Activated T-helper 1 cell treated with anti-CD3 and anti-CD28 coated beads, Interleukin-12 subunit alpha, Interleukin-12 subunit beta, Interleukin-2, Interleukin-4 antibody, amounts not matched to agents 30 ng/mL and 10 ng/mL and 1 ng/mL, durations not matched to agents 14 hours and 24 hours and 36 hours (primary cell): Measurements from ENCODE around the gene PICK1. TPM values are rescaled to one million over a fixed set of nuclear protein-coding genes. Genes with fewer than 3 reads are reported as not detected.
"Not testable (repeated sequence)": the region's sequence is repeated elsewhere in the genome, so short reads cannot be mapped to it uniquely, and the experiment has no call there.

Source experiments
- DNase-seq: peaks from one replicate; pipeline ENCODE4 v3.0.0; 2021; ENCODE audit warnings: low spot score
- H3K27ac Mint-ChIP-seq: one replicate; pipeline ENCODE4 v1.8.0; 2021; ENCODE audit warnings: mild to moderate bottlenecking, mixed read lengths
- H3K27me3 Mint-ChIP-seq: one replicate; pipeline ENCODE4 v1.8.0; 2022; ENCODE audit warnings: mild to moderate bottlenecking, moderate library complexity, mixed read lengths; ENCODE audit not compliant: insufficient read depth
- H3K36me3 Mint-ChIP-seq: one replicate; pipeline ENCODE4 v1.8.0; 2021; ENCODE audit warnings: low read depth, mixed read lengths
- H3K4me1 Mint-ChIP-seq: one replicate; pipeline ENCODE4 v1.8.0; 2021; ENCODE audit warnings: low read depth, mixed read lengths
- H3K4me3 Mint-ChIP-seq: one replicate; pipeline ENCODE4 v1.8.0; 2021; ENCODE audit warnings: mild to moderate bottlenecking, moderate library complexity, mixed read lengths
- H3K9me3 Mint-ChIP-seq: one replicate; pipeline ENCODE4 v1.8.0; 2021; ENCODE audit warnings: mixed read lengths
- intact Hi-C: fragments of 100-400 bp; cut with micrococcal nuclease; formaldehyde crosslinking; loops from one replicate; pipeline ENCODE4 v1.15.1; 2024
- total RNA-seq: library from RNA; stranded (reverse); gene quantifications from 2 replicates; pipeline ENCODE4 v1.2.3, GENCODE V29; 2022

PICK1 gene
- total RNA-seq, 1 donor from 2014 or later, result 12.0 TPM

DNA sequence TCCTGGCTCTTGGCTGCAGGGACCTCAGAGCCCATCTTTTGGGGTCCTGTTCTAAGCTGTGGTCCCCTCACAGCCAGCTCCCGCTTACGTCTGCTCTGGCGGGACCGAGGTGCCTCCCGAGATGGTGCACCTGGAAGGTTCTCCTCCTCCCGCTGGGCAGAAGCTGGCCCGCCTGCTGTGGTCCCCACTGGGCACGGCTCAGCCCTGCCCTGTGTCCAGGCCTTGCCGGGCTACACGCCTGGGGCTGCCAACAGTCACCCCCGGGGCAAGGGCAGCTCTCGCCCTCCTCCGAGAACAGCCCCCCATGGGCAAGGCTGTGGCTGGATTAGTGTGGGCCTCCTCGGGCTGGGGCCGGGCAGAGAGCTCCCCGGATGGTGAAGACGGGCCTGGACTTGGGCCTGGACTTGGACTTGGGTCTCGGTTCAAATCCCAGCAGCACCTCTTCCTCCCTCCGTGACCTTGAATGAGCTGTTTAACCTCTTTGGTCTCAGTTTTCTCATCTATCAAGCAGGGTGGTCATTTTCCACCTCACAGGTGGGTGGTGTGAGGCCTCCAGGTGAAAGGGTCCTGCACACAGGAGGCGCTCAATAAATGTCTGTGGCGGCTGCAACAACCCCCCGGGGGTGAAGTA is 52.3 kb downstream of the PICK1 start:
- DNase-seq, result no peak
- Mint-ChIP-seq H3K4me1 (peaks cover 5% of the 10 kb centered on the region), H3K9me3 (no peaks in the 10 kb centered on the region), H3K27ac (peak overlapping the region; percentile 44), H3K27me3 (no peaks in the 10 kb centered on the region), H3K36me3 (peaks cover 2% of the 10 kb centered on the region), H3K4me3 (no peak overlapping the region)
- intact Hi-C loops, result no loop called here

DNA sequence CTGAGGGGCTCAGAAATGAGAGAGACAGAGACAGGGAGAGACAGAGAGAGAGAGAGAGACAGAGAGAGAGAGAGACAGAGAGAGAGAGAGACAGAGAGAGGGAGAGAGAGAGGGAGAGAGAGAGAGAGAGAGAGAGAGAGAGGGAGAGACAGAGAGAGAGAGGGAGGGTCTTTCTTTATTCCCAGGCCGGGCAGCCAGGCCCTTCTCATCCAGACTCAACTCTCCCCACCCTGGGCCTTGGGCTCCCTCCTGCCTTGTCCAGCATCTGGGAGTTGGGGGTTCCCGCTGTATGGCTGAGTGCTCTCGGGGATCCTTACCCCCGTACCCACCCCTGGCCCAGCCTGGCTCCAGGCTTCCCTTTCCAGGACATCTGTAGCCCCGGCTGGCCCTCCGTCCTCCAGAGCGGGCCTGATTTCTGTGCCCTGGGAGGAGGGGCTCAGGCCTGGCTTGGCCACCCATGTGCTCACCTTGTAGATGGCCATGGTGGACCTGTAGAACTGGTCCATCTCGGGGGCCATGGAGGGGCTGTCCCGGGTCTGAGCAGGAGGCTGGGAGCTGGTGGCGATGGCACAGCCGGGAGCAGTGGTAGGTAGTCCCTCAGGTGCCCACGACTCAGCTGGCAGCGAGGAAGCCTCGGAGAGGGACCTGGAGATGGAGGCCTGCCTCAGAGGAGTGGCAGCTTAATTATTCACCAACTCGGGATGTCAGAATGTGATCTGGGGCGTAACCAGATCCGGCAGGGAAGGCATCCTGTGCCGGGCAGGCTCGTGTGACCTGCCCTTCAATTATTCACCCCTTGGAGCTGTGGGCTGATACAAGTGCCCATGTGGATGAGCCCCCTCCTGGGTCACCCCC is 53.0 kb downstream of the PICK1 start, which contains the start of gene BAIAP2L2:
Gene BAIAP2L2, minus strand, starts transcription at position 677 of the 855 bp plus-strand sequence. Its CDS starts 159 bp downstream, at position 518.
- no peaks in the 10 kb centered on the region for H3K4me1 Mint-ChIP-seq
- no peaks in the 10 kb centered on the region for H3K27me3 Mint-ChIP-seq
- H3K9me3 Mint-ChIP-seq, result no peaks in the 10 kb centered on the region
- peaks cover 2% of the 10 kb centered on the region for H3K36me3 Mint-ChIP-seq
- intact Hi-C loops, result no loop called here
- no peak within 1 kb of the TSS for H3K4me3 Mint-ChIP-seq
- peak within 1 kb of the TSS; percentile 44 for H3K27ac Mint-ChIP-seq
- no peak for DNase-seq

DNA sequence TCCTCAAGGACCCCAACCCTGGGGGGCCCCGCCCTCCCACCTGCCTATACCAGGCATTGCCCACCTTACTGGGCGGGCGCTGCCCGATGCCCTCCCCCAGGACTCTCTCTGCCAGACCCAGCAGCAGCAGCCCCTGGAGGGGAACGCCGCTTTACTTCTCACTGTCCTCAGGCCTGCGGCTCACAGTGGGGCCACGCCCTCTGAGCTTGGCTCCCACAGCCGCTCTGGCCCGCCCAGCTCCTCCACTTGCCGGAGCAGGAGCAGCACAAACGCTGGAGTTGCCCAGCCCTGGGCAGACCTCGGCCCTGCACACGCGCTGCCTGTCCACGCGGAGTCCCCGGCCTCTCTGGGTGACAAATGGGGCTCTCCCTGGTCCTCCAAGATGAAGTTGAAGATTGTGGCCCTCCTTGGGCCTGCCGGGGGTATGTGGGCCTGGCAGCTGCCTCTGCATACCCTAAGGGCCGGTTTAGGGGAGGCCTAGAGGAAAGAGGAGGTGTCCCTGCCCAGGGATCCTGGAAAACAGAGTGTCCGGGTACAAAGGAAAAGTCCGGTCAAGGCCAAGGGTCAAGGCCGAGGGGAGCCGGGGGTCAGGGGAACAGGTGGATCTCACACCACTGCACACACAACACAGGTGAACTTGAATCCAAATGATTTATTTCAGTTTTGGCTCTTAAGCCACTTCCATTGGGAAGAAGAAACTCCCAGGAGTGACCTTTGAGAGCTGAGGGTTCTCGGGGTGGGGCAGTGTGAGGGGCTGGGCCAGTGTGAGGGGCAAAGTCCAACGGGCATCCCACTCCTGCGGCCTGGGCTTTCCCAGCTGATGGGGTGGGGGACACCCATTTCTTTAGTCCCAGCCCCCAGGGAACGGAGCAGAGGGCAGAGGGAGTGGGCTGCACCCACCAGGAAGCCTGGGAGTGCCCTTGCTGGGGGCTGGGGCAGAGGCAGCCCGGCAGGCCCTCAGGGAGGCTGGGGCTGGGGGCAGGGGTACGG is 54.0 kb downstream of the PICK1 start:
- H3K4me3 Mint-ChIP-seq, result no peak overlapping the region
- no peaks in the 10 kb centered on the region for H3K27me3 Mint-ChIP-seq
- DNase-seq, result no peak
- no peaks in the 10 kb centered on the region for H3K9me3 Mint-ChIP-seq
- peaks cover 2% of the 10 kb centered on the region for H3K36me3 Mint-ChIP-seq
- intact Hi-C loops, result no loop called here
- no peaks in the 10 kb centered on the region for H3K4me1 Mint-ChIP-seq
- H3K27ac Mint-ChIP-seq, result no peak overlapping the region

DNA sequence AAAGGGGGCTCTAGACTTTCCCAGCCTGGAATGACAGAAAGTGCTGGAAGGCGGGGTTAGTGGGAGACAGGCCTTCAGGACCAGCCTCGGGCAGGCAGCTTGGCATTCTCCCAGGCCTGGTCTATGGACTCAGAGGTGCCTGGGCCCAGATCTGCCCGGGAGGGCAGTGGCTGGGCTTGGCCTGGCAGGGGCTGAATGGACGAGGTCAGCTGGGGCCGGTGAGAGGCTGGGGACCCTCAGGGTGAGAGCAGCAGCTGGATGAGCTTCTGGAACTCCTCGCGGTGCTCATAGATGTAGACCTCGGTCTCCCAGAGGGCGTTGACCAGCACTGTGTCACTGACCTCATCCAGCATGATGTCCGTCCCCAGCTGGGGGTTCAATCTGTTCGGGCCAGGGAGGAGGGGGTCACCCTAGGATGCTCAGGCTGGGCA is 54.7 kb downstream of the PICK1 start:
- no peaks in the 10 kb centered on the region for H3K4me1 Mint-ChIP-seq
- no peak overlapping the region for H3K27ac Mint-ChIP-seq
- H3K4me3 Mint-ChIP-seq, result no peak overlapping the region
- no peaks in the 10 kb centered on the region for H3K27me3 Mint-ChIP-seq
- DNase-seq, result no peak
- peaks cover 2% of the 10 kb centered on the region for H3K36me3 Mint-ChIP-seq
- no peaks in the 10 kb centered on the region for H3K9me3 Mint-ChIP-seq
- intact Hi-C loops, result no loop called here

DNA sequence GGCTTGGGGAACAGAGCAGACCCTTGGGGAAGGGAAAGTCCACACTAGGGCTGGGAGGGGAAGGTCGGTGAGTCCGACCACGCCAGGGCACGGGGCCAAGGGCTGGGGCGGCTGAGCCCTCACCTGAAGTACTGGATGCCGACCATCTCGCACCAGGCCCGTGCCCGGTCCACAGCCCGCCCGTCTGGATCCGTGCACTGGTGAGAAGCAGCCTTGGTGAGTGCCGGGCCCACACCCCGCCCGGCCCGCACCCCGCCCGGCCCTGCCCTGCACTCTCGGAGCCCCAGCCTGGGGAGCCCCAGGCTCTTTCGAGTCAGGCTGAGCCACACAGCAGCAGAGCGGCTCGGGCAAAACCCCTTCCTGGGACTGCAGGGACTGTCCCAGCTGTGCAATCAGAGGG is 55.2 kb downstream of the PICK1 start:
- Mint-ChIP-seq H3K4me1 (no peaks in the 10 kb centered on the region), H3K27ac (no peak overlapping the region), H3K4me3 (no peak overlapping the region), H3K27me3 (no peaks in the 10 kb centered on the region), H3K36me3 (peaks cover 2% of the 10 kb centered on the region), H3K9me3 (no peaks in the 10 kb centered on the region)
- intact Hi-C loops, result no loop called here
- DNase-seq, result no peak

DNA sequence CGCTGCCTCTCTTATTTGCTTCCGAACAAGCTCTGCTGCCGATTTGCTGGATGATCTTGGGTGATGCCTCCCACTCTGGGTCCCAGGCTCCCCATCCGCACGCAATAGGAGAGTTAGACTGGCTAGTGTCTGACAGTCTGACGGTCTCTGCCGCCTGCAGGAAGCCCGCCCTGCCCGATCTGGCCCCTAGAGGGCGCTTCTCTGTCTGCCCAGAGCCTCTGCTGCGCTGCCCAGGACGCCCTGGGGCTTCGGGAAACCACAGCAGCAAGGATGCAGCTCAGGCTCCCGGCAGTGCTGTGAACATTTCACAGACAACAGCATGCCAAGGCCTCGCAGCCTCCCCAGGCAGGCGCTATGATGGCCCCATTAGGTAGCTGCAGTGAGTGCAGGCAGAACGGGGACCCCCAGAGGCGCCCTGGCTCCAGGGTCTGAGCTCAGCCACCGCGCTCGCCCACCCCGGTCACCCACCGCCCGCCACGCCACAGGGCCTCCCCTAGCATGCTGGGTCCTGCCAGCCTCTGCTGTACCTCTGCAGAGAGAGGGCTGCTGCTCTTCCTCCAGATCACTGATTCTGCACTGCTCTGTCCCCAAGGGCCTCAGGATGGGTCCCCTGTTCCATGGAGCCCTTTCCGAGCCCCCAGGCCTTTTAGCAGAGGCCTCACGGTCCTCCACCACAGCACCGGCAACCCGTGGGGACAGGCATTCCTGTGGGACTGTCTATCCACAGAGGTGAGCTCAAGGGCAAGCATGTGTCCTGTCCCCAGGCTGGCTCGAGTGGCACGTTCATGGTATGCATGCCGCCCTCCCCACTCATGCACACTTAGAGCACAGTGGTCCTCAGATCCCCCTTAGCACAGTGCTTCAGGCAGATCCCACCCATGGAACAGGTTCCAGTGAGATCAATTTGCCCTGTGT is 57.5 kb downstream of the PICK1 start:
- Mint-ChIP-seq H3K9me3 (no peaks in the 10 kb centered on the region), H3K4me1 (no peaks in the 10 kb centered on the region), H3K36me3 (peaks cover 2% of the 10 kb centered on the region), H3K27ac (no peak overlapping the region), H3K4me3 (no peak overlapping the region), H3K27me3 (no peaks in the 10 kb centered on the region)
- intact Hi-C loops, result loop anchor here (2.0 kb wide), 1 partner anchor 88 kb away; no protein-coding TSS in a partner anchor
- peak; percentile 67 for DNase-seq

DNA sequence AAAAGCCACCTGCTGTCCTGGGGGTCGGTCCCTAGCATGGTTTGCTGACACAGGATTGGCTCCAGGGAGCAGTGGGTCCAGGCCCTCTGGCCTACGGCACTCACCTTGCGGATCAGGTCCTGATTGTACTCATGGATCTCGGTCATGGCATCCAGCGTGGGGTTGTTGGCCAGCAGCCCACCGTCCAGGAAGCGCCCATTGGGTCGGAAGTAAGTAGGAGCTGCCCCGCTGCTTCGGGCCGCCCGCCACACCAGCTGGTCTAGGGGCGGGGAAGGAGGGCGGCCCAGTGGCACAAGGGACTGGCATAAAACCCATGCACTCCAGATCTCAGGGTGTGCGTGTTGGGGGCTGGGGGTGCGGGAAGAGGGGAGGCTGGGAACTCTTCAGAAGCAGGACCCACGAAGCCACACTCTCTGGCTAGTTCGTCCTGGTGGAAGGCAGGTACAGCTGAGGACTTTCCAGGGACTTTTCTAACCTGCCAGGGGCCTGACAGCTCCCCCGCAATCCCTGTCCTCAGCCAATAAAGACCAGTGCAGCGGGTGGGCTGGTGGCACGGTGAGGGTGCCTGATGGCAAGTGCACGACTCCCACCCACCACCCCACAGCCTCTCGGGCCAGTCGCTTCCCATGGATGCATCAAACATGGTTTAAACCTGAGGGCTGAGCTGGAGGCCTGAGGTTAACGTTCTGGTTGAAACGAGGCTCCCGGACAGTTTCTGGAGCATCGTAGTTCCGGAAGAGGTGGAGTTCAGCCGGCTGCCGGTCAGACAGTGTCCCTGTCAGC is 58.4 kb downstream of the PICK1 start:
- Mint-ChIP-seq H3K9me3 (no peaks in the 10 kb centered on the region), H3K27ac (no peak overlapping the region), H3K4me3 (no peak overlapping the region), H3K27me3 (no peaks in the 10 kb centered on the region), H3K4me1 (no peaks in the 10 kb centered on the region), H3K36me3 (peaks cover 2% of the 10 kb centered on the region)
- DNase-seq, result no peak
- intact Hi-C loops, result loop anchor here (2.0 kb wide), 1 partner anchor 87 kb away; no protein-coding TSS in a partner anchor

DNA sequence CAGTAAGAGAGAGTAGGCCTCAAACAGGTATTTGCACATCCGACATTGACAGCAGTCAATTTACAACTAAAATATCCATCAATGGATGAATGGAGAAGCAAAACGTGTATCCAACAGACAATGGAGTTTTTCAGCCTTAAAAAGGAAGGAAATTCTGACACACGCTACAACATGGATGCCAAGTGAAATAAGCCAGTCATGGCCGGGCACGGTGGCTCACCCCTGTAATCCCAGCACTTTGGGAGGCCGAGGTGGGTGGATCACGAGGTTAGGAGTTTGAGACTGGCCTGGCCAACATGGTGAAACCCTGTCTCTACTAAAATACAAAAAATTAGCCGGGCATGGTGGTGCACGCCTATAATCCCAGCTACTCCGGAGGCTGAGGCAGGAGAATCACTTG is 60.4 kb downstream of the PICK1 start:
- H3K27me3 Mint-ChIP-seq, intact Hi-C loops, H3K9me3 Mint-ChIP-seq, H3K36me3 Mint-ChIP-seq, H3K4me3 Mint-ChIP-seq, DNase-seq, H3K27ac Mint-ChIP-seq, H3K4me1 Mint-ChIP-seq: not testable (repeated sequence)

DNA sequence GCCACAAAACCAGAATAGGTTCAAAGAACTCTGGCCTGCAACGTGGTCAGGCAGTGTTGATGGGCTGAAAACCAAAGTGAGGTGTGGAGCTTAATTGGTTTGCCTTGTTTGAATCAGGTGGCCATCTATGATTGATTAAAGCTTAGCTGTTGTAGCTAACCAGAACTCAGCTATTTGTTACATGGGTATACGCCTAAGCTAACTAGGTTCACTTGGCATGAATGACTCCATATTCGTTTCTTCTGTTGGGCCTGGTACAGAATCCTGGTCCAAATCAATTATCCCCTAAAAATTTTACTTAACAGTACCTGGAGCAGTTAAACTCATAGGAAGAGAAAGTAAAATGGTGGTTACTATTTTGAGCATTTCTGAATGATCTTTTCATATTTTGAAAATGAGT is 61.0 kb downstream of the PICK1 start:
- DNase-seq, result no peak
- intact Hi-C loops, result no loop called here
- H3K27me3 Mint-ChIP-seq, result no peaks in the 10 kb centered on the region
- no peaks in the 10 kb centered on the region for H3K9me3 Mint-ChIP-seq
- H3K4me1 Mint-ChIP-seq, result peaks cover 2% of the 10 kb centered on the region
- H3K36me3 Mint-ChIP-seq, result peaks cover 2% of the 10 kb centered on the region
- H3K27ac Mint-ChIP-seq, result no peak overlapping the region
- H3K4me3 Mint-ChIP-seq, result no peak overlapping the region

DNA sequence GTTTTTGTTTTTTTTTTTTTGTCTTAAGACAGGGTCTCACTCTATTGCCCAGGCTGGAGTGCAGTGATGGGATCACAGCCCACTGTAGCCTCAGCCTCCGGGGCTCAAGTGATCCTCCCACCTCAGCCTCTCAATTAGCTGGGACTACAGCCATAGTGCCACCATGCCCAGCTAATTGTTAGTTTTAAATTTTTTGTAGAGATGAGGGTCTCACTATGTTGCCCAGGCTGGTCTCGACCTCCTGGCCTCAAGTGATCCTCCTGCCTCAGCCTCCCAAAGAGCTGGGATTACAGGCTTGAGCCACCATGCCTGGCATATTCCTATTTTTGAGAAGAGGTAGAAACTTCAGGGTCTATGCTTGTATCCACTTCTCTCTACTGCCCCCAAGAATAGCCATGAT is 61.5 kb downstream of the PICK1 start:
- intact Hi-C loops, H3K36me3 Mint-ChIP-seq, H3K9me3 Mint-ChIP-seq, H3K4me1 Mint-ChIP-seq, DNase-seq, H3K4me3 Mint-ChIP-seq, H3K27ac Mint-ChIP-seq, H3K27me3 Mint-ChIP-seq: not testable (repeated sequence)

DNA sequence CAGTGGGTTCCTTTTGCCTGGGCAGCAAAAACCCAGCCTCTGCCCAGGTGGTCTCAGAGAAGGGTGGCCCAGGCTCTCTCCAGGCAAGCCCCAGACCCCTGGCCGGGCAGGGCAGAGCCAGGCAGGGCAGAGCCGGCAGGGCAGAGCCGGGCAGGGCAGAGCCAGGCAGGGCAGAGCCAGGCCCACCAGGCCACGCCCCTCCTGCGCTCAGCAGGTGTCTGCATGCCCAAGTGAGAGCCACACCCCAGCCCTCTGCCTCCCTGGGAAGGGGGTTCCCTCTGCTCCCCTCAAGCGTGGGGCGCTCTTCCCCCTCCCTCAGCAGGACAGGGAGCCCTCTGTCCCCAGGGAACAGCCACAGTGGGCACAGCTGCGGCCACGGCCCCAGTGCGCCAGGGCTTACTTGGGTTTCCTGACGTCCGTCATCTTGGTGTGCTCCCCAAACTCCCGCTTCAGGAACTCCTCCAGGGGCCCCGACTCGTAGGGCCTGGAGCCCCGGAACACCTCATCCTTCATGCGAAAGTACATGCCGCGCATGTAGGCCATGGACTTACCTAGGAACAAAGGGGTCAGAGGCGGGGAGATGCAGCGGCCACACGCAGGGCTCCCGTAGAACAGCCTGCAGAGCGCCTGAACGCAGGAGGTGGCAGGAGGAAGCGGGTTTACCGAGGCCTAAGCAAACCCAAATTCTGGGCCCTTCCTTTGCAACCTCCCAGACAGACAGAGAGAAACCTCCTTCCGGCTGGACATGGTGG is 63.3 kb downstream of the PICK1 start:
- no peaks in the 10 kb centered on the region for H3K36me3 Mint-ChIP-seq
- DNase-seq, result no peak
- intact Hi-C loops, result no loop called here
- no peak overlapping the region for H3K4me3 Mint-ChIP-seq
- no peaks in the 10 kb centered on the region for H3K9me3 Mint-ChIP-seq
- H3K27me3 Mint-ChIP-seq, result no peaks in the 10 kb centered on the region
- peaks cover 10% of the 10 kb centered on the region for H3K4me1 Mint-ChIP-seq
- H3K27ac Mint-ChIP-seq, result no peak overlapping the region
